HAP-1 (cell line): ENCODE data around the gene FAM78A.

Experiments
- DNase-seq, 2 experiments: peaks; one replicate each; pipeline ENCODE4 v3.0.0-alpha.2; 2016 to 2020; ENCODE audit warnings: low spot score in 2 of 2
- H3K27me3 ChIP-seq: fragments of 250-450 bp; sonication (Bioruptor Pico); 2 replicates; pipeline ENCODE4 v1.5.1; 2020; ENCODE audit warnings: low read depth, mild to moderate bottlenecking, moderate library complexity
- H3K36me3 ChIP-seq: fragments of 250-450 bp; sonication (Bioruptor Pico); replicated peaks from 2 replicates; pipeline ENCODE4 v1.5.1; 2020; ENCODE audit warnings: mild to moderate bottlenecking
- H3K4me1 ChIP-seq: fragments of 250-450 bp; sonication (Bioruptor Pico); 2 replicates; pipeline ENCODE4 v1.5.1; 2020; ENCODE audit warnings: mild to moderate bottlenecking
- H3K4me3 ChIP-seq: fragments of 250-450 bp; sonication (Bioruptor Pico); 2 replicates; pipeline ENCODE4 v1.5.1; 2020; ENCODE audit warnings: mild to moderate bottlenecking, moderate library complexity
- H3K9me3 ChIP-seq: fragments of 250-450 bp; sonication (Bioruptor Pico); 2 replicates; pipeline ENCODE4 v1.5.1; 2020; ENCODE audit warnings: mild to moderate bottlenecking, moderate library complexity
- in situ Hi-C: fragments of 300-500 bp; cut with MboI; formaldehyde crosslinking; loops from 3 replicates; pipeline ENCODE4 v1.14.3; 2020; ENCODE audit warnings: low sequenced_read_pairs, inconsistent platforms, mixed read lengths

Gene FAM78A

GRCh38 chr9:131237931-131238401 is 38.3 kb downstream of the FAM78A start:
- Histone ChIP-seq H3K9me3 (no peaks in the 10 kb centered on the region), H3K27me3 (no peaks in the 10 kb centered on the region), H3K36me3 (peaks cover 20% of the 10 kb centered on the region), H3K4me3 (no peak overlapping the region), H3K4me1 (0 out of 2 replicates have a peak, but pooled peaks cover 3% of the 10 kb centered on the region)
- peak in 1 of 2 experiments; percentile 60 for DNase-seq
- in situ Hi-C loops: no loop called here

- no peak overlapping the region for H3K4me3 ChIP-seq
- in situ Hi-C loops: no loop called here
- H3K9me3 ChIP-seq: no peaks in the 10 kb centered on the region
- DNase-seq: no peak
- no peaks in the 10 kb centered on the region for H3K27me3 ChIP-seq
- H3K36me3 ChIP-seq: peaks cover 23% of the 10 kb centered on the region
- 0 out of 2 replicates have a peak, but pooled peaks cover 3% of the 10 kb centered on the region for H3K4me1 ChIP-seq
These were observed 39.0 kb downstream of the FAM78A start for GRCh38 chr9:131237291-131237690.

DNA sequence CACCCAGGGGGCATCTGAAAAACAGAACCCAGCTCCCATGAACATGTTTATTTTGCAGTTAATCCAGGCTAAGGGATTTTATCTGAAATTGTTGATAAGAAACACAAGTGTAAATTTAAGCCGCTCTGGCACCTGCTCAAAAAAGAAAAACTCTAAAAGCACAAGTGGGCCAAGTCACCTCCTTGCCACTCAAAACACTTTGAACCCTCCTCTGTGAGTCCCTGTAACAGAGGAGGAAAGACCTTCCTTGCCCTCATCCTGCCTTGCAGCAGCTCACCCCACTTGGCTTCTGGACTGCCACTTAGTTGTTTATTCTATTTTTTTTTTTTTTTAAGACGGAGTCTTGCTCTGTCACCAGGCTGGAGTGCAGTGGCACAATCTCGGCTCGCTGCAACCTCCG is 39.5 kb downstream of the FAM78A start:
- in situ Hi-C loops: no loop called here
- H3K36me3 ChIP-seq: peaks cover 27% of the 10 kb centered on the region

GRCh38 chr9:131236161-131236560 is 40.1 kb downstream of the FAM78A start:
- in situ Hi-C loops: no loop called here
- 0 out of 2 replicates have a peak, but pooled peaks cover 3% of the 10 kb centered on the region for H3K4me1 ChIP-seq

More for the DNA sequence above, 39.5 kb downstream of the FAM78A start:
- no peak for DNase-seq
- Histone ChIP-seq H3K4me1 (0 out of 2 replicates have a peak, but pooled peaks cover 3% of the 10 kb centered on the region), H3K4me3 (no peak overlapping the region), H3K27me3 (no peaks in the 10 kb centered on the region), H3K9me3 (no peaks in the 10 kb centered on the region)

GRCh38 chr9:131235480-131235851 is 40.8 kb downstream of the FAM78A start:
- DNase-seq: no peak
- Histone ChIP-seq H3K4me3 (no peak overlapping the region), H3K9me3 (no peaks in the 10 kb centered on the region), H3K36me3 (peaks cover 38% of the 10 kb centered on the region), H3K27me3 (no peaks in the 10 kb centered on the region), H3K4me1 (0 out of 2 replicates have a peak, but pooled peaks cover 3% of the 10 kb centered on the region)
- in situ Hi-C loops: no loop called here

More at GRCh38 chr9:131236161-131236560, 40.1 kb downstream of the FAM78A start:
- Histone ChIP-seq H3K4me3 (no peak overlapping the region), H3K9me3 (no peaks in the 10 kb centered on the region), H3K27me3 (no peaks in the 10 kb centered on the region), H3K36me3 (peaks cover 32% of the 10 kb centered on the region)
- DNase-seq: no peak

GRCh38 chr9:131234799-131235479 is 41.4 kb downstream of the FAM78A start:
- no peak overlapping the region for H3K4me3 ChIP-seq
- H3K36me3 ChIP-seq: peaks cover 42% of the 10 kb centered on the region
- in situ Hi-C loops: no loop called here

DNA sequence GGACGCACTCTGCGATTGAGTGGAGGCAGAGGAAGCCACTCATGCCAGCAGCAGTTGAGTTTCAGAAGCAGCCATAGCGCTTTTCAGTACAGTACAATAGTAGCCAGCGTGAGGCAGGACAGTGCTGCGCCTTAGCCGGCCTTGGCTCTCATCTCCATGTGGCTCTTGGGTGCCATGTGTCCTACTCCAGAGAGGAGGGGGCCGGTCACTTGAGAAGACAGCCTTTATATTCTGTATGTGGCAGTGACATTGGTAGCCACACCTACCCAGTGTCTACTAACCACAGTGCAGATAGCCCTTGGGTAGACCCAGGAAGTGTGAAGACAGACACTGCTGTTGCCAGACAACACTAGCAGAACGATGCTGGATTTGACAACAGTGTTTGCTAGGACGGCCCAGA is 42.3 kb downstream of the FAM78A start:
- Histone ChIP-seq H3K4me3 (no peak overlapping the region), H3K4me1 (no peaks in the 10 kb centered on the region), H3K36me3 (peaks cover 43% of the 10 kb centered on the region), H3K9me3 (no peaks in the 10 kb centered on the region), H3K27me3 (no peaks in the 10 kb centered on the region)
- in situ Hi-C loops: no loop called here
- DNase-seq: no peak

More at GRCh38 chr9:131234799-131235479, 41.4 kb downstream of the FAM78A start:
- no peaks in the 10 kb centered on the region for H3K9me3 ChIP-seq
- no peak for DNase-seq
- no peaks in the 10 kb centered on the region for H3K27me3 ChIP-seq
- no peaks in the 10 kb centered on the region for H3K4me1 ChIP-seq

GRCh38 chr9:131233556-131233955 is 42.8 kb downstream of the FAM78A start:
- Histone ChIP-seq H3K9me3 (no peaks in the 10 kb centered on the region), H3K4me1 (no peaks in the 10 kb centered on the region), H3K27me3 (no peaks in the 10 kb centered on the region), H3K4me3 (no peak overlapping the region), H3K36me3 (peaks cover 43% of the 10 kb centered on the region)
- DNase-seq: no peak
- in situ Hi-C loops: no loop called here

DNA sequence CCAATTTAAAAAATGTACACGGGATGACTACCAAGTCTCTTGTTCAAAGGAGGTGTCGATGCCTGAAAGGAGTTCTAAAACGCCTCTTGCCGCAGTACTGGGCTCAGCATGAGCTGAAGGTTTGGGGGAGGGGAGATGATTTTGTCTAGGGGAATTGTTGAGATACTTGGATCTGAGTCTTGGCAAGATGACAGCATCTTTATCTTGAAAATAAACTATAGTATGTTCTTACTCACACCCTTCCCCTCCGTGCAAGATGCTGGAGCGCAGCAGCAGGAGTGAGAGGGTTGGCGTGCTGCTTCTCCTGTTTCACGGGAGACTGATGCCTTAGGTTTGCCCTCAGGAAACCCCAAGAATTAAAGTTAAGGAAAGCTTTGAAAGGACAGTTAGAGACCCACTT is 47.3 kb downstream of the FAM78A start:
- no peak overlapping the region for H3K4me3 ChIP-seq
- H3K27me3 ChIP-seq: no peaks in the 10 kb centered on the region
- peaks cover 33% of the 10 kb centered on the region for H3K36me3 ChIP-seq
- in situ Hi-C loops: no loop called here
- H3K4me1 ChIP-seq: no peaks in the 10 kb centered on the region
- H3K9me3 ChIP-seq: no peaks in the 10 kb centered on the region
- DNase-seq: no peak

DNA sequence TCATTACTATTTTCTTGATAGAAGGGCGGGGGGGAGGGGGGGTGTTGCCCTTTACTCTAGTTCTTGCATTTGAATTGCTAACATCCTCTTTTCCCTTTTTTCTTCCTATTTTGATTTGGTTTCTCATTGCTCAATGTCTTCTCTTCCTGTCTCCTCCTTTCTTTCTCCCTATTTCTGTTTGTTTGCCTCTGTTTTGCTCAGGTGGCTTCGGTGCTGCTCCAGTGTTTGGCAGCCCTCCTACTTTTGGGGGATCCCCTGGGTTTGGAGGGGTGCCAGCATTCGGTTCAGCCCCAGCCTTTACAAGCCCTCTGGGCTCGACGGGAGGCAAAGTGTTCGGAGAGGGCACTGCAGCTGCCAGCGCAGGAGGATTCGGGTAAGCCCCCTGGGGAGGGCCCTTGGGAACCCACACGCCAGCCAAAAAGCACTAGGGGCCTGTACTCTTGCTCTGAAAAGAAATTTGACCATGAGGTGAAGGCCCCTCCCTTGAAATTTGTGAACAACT is 48.3 kb downstream of the FAM78A start:
- Histone ChIP-seq H3K4me1 (no peaks in the 10 kb centered on the region), H3K9me3 (no peaks in the 10 kb centered on the region), H3K4me3 (no peak overlapping the region), H3K36me3 (peaks cover 23% of the 10 kb centered on the region), H3K27me3 (no peaks in the 10 kb centered on the region)
- DNase-seq: no peak
- in situ Hi-C loops: no loop called here

DNA sequence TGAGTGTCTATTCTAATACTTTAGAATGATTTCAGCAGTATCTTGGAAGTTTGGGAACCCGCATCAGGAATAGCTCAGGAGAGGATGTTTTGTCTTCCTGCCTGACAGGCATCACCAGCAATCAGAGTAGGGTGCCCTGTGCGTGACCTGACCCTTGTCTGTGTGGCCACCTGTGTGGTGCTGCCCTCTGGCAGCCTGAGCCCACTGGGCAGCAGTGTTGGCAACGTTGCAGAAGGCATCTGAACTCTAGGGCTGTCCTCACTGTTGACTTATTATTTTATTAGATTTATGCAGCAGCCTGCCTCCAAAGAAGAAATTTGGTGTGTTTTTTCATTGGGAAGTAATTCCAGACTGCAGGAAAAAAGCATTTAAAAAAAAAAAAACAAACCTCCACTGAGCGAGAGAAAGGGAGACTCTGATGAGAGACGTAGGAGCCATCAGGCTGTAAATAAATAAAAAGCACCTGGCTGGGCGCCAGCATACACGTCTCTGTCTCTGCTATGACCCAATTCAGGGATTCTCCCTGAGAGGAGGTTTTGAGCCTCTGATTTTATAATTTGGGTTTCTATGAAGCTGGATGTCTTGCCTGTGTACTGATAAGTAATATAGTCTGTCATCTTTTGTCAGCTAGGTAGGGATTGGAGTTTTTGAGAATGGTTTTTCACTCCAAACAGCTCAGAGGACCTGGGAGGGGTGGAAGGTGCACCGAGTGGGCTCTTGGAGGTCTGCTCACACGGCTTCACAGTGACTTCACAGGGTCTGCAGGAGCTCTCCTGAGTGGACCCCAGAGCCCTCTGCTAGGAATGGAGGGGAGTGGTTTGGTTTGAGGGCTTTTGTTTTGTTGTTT is 49.0 kb downstream of the FAM78A start:
- H3K4me3 ChIP-seq: no peak overlapping the region

GRCh38 chr9:131226226-131226625 is 50.1 kb downstream of the FAM78A start:
- in situ Hi-C loops: no loop called here
- DNase-seq: no peak
- Histone ChIP-seq H3K4me1 (no peaks in the 10 kb centered on the region), H3K4me3 (no peak overlapping the region), H3K27me3 (no peaks in the 10 kb centered on the region), H3K9me3 (no peaks in the 10 kb centered on the region), H3K36me3 (peaks cover 15% of the 10 kb centered on the region)

More for the DNA sequence above, 49.0 kb downstream of the FAM78A start:
- DNase-seq: no peak
- H3K36me3 ChIP-seq: peaks cover 23% of the 10 kb centered on the region
- no peaks in the 10 kb centered on the region for H3K9me3 ChIP-seq
- H3K4me1 ChIP-seq: no peaks in the 10 kb centered on the region
- H3K27me3 ChIP-seq: no peaks in the 10 kb centered on the region
- in situ Hi-C loops: no loop called here

- no peak for DNase-seq
- Histone ChIP-seq H3K9me3 (no peaks in the 10 kb centered on the region), H3K27me3 (no peaks in the 10 kb centered on the region), H3K36me3 (peaks cover 16% of the 10 kb centered on the region), H3K4me3 (no peak overlapping the region), H3K4me1 (no peaks in the 10 kb centered on the region)
- in situ Hi-C loops: no loop called here
These were observed 53.9 kb downstream of the FAM78A start for GRCh38 chr9:131222460-131222859.

DNA sequence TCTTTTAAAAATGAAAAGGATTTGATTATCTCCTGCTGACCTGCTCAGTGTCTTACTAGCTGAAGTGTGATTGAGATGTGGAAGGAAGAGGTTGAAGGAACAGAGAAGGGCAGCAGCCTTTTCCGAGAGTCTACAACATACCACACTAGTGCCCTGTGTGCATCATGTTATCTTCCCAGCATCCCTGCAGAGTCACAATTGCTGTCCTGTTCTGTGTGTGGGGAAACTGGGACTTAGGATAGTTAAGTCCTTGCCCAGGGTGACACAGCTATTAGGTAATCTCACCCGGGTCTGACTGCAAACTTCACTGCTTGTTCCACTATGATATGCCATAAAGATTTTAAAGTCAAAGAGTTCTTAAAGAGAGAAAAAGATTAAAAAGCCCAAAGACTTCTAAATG is 55.8 kb downstream of the FAM78A start:
- Histone ChIP-seq H3K9me3 (no peaks in the 10 kb centered on the region), H3K4me1 (no peaks in the 10 kb centered on the region), H3K4me3 (no peak overlapping the region), H3K27me3 (no peaks in the 10 kb centered on the region), H3K36me3 (peaks cover 16% of the 10 kb centered on the region)
- DNase-seq: no peak
- in situ Hi-C loops: no loop called here
